Measurements from ENCODE around the gene EHD4.

- peak; percentile 30 for TF ChIP-seq CTCF (IDR thresholded peaks at IDR 0.05; ENCODE audit: poor library complexity)
- no peak for TF ChIP-seq EZH2phosphoT487 (IDR thresholded peaks at IDR 0.05; ENCODE audit: low read depth, severe bottlenecking, unreplicated experiment)
- no peak for TF ChIP-seq EZH2 (IDR thresholded peaks at IDR 0.05; ENCODE audit: borderline replicate concordance)
Observed at GRCh38 chr15:41930221-41930866, 42.0 kb downstream of the EHD4 start.

All from hepatocyte (in vitro differentiated cells).